ENCODE measurements around the gene URI1. TPM values are rescaled to one million over a fixed set of nuclear protein-coding genes. Genes with fewer than 3 reads are reported as not detected.
"Not testable (repeated sequence)": the region's sequence is repeated elsewhere in the genome, so short reads cannot be mapped to it uniquely, and the experiment has no call there.

Gene URI1
- total RNA-seq, 1 experiment from 2014 or later: 71.0 TPM

GRCh38 chr19:29908963-29909944 is 32.8 kb upstream of the URI1 start:
- 0 out of 2 replicates have a peak, but pooled peaks cover 6% of the 10 kb centered on the region for H3K4me1 ChIP-seq (ENCODE audit: control insufficient read depth, insufficient read depth, low read length)
- H3K36me3 ChIP-seq (ENCODE audit: control insufficient read depth, insufficient read depth, low read length): no peaks in the 10 kb centered on the region
- TF ChIP-seq SIN3A (IDR thresholded peaks at IDR 0.05; ENCODE audit: borderline replicate concordance, insufficient read depth, low read depth, low read length) (no peak), POLR2AphosphoS5 (IDR thresholded peaks at IDR 0.05; ENCODE audit: low read depth, low read length) (no peak), CTCF (IDR thresholded peaks at IDR 0.05) (no peak), REST (IDR thresholded peaks at IDR 0.05; ENCODE audit: insufficient read depth in 1 of 2, low read depth in 2 of 2, low read length in 1 of 2) (no peak), TCF7L2 (IDR thresholded peaks at IDR 0.05; ENCODE audit: low read depth, low read length) (no peak)
- BruUV-seq (replicated peaks): no TSS peak
- H3K27ac ChIP-seq (ENCODE audit: low read length): no peak overlapping the region
- in situ Hi-C loops (cut with HindIII; ENCODE audit: low pct_unique_long_range_greater_than_20kb, low sequenced_read_pairs) (no loop called here), intact Hi-C loops (cut with micrococcal nuclease; ENCODE audit: unreplicated experiment) (no loop called here)
- H3K27me3 ChIP-seq (ENCODE audit: control insufficient read depth, insufficient read depth, low read length): no peaks in the 10 kb centered on the region
- DNase-seq (ENCODE audit: low read depth, low spot score): no peak
- no peaks in the 10 kb centered on the region for H3K9me3 ChIP-seq (ENCODE audit: control insufficient read depth, insufficient read depth, low read depth, low read length)
- peak; percentile 56; the same call in 1 of the 2 replicates for ATAC-seq
- ChIA-PET POLR2A (no interaction called here), CTCF (interaction anchor here (0.7 kb wide), 1 partner anchor 51 kb away, joined by 3 read pairs; no protein-coding TSS in a partner anchor)
- no peak overlapping the region for H3K4me3 ChIP-seq (ENCODE audit: low read depth in 2 of 2, low read length in 2 of 2)

- Histone ChIP-seq H3K4me3 (ENCODE audit: low read depth in 2 of 2, low read length in 2 of 2) (no peak overlapping the region), H3K36me3 (ENCODE audit: control insufficient read depth, insufficient read depth, low read length) (no peaks in the 10 kb centered on the region), H3K4me1 (ENCODE audit: control insufficient read depth, insufficient read depth, low read length) (no peaks in the 10 kb centered on the region), H3K27ac (ENCODE audit: low read length) (no peak overlapping the region), H3K9me3 (ENCODE audit: control insufficient read depth, insufficient read depth, low read depth, low read length) (no peaks in the 10 kb centered on the region), H3K27me3 (ENCODE audit: control insufficient read depth, insufficient read depth, low read length) (no peaks in the 10 kb centered on the region)
- intact Hi-C loops (cut with micrococcal nuclease; ENCODE audit: unreplicated experiment) (no loop called here), in situ Hi-C loops (cut with HindIII; ENCODE audit: low pct_unique_long_range_greater_than_20kb, low sequenced_read_pairs) (no loop called here)
- ATAC-seq (no peak), DNase-seq (ENCODE audit: low read depth, low spot score) (no peak)
- CTCF ChIA-PET: no interaction called here
- BruUV-seq (replicated peaks): no TSS peak
- POLR2A ChIA-PET: no interaction called here
- TF ChIP-seq CTCF (IDR thresholded peaks at IDR 0.05): no peak
- TF ChIP-seq TCF7L2 (IDR thresholded peaks at IDR 0.05; ENCODE audit: low read depth, low read length): no peak
- no peak for TF ChIP-seq SIN3A (IDR thresholded peaks at IDR 0.05; ENCODE audit: borderline replicate concordance, insufficient read depth, low read depth, low read length)
- TF ChIP-seq REST (IDR thresholded peaks at IDR 0.05; ENCODE audit: insufficient read depth in 1 of 2, low read depth in 2 of 2, low read length in 1 of 2): no peak
- TF ChIP-seq POLR2AphosphoS5 (IDR thresholded peaks at IDR 0.05; ENCODE audit: low read depth, low read length): no peak
These were observed 27.1 kb upstream of the URI1 start for GRCh38 chr19:29914933-29915332.

GRCh38 chr19:29915832-29916231 is 26.2 kb upstream of the URI1 start:
- H3K27ac ChIP-seq (ENCODE audit: low read length); H3K4me3 ChIP-seq (ENCODE audit: low read depth in 2 of 2, low read length in 2 of 2); H3K27me3 ChIP-seq (ENCODE audit: control insufficient read depth, insufficient read depth, low read length); DNase-seq (ENCODE audit: low read depth, low spot score); in situ Hi-C loops (cut with HindIII; ENCODE audit: low pct_unique_long_range_greater_than_20kb, low sequenced_read_pairs); ATAC-seq; H3K9me3 ChIP-seq (ENCODE audit: control insufficient read depth, insufficient read depth, low read depth, low read length); CTCF ChIA-PET; BruUV-seq (replicated peaks); H3K4me1 ChIP-seq (ENCODE audit: control insufficient read depth, insufficient read depth, low read length); intact Hi-C loops (cut with micrococcal nuclease; ENCODE audit: unreplicated experiment); H3K36me3 ChIP-seq (ENCODE audit: control insufficient read depth, insufficient read depth, low read length); POLR2A ChIA-PET: not testable (repeated sequence)
